Measurements from ENCODE around the gene MYH2.

The MYH2 gene

GRCh38 chr17:10516638-10517037 is 32.8 kb downstream of the MYH2 start:
- DNase-seq (ENCODE audit: low read depth in 1 of 2, low spot score in 1 of 2) = no peak

GRCh38 chr17:10516065-10516464 is 33.4 kb downstream of the MYH2 start:
- DNase-seq (ENCODE audit: low read depth in 1 of 2, low spot score in 1 of 2) = no peak

GRCh38 chr17:10513299-10514067 is 36.0 kb downstream of the MYH2 start:
- DNase-seq (ENCODE audit: low read depth in 1 of 2, low spot score in 1 of 2) = no peak

GRCh38 chr17:10512856-10513255 is 36.6 kb downstream of the MYH2 start:
- no peak for DNase-seq (ENCODE audit: low read depth in 1 of 2, low spot score in 1 of 2)

- no peak for DNase-seq (ENCODE audit: low read depth in 1 of 2, low spot score in 1 of 2)
These were observed 49.5 kb downstream of the MYH2 start for GRCh38 chr17:10499950-10500349.

GRCh38 chr17:10492004-10492403 is 57.5 kb downstream of the MYH2 start:
- no peak for DNase-seq (ENCODE audit: low read depth in 1 of 2, low spot score in 1 of 2)

GRCh38 chr17:10482252-10482651 is 67.2 kb downstream of the MYH2 start:
- no peak for DNase-seq (ENCODE audit: low read depth in 1 of 2, low spot score in 1 of 2)

GRCh38 chr17:10477701-10478100 is 71.8 kb downstream of the MYH2 start:
- no peak for DNase-seq (ENCODE audit: low read depth in 1 of 2, low spot score in 1 of 2)

- no peak for DNase-seq (ENCODE audit: low read depth in 1 of 2, low spot score in 1 of 2)
These were observed 74.9 kb downstream of the MYH2 start for GRCh38 chr17:10474536-10474935.

- DNase-seq (ENCODE audit: low read depth in 1 of 2, low spot score in 1 of 2) = no peak
These were observed 77.6 kb downstream of the MYH2 start for GRCh38 chr17:10471858-10472257.
